Upper lobe of left lung (tissue), 6 donors: ENCODE results near the gene SRPK1. TPM values are rescaled to one million over a fixed set of nuclear protein-coding genes. Genes with fewer than 3 reads are reported as not detected.
A peak's percentile ranks its signal among the peaks of the same experiment; 100 is the strongest.

ENCODE experiments used
- ATAC-seq, 2 donors: fragments of 200-7000 bp; cut with Tn5 transposase; one replicate each; pipeline ENCODE4 v1.9.1; 2022; ENCODE audit warnings: mild to moderate bottlenecking in 2 of 2, moderate library complexity in 2 of 2; ENCODE audit not compliant: low FRiP score in 2 of 2
- DNase-seq, 2 donors: peaks; one replicate each; pipeline ENCODE4 v3.0.0-alpha.2; 2019 to 2020
- H3K27ac ChIP-seq, 4 donors: fragments of 200-600 bp; sonication (generic); one replicate each; pipeline ENCODE4 v1.5.1; 2016 to 2019
- H3K27me3 ChIP-seq, 4 donors: fragments of 200-600 bp; sonication (generic); one replicate each; pipeline ENCODE4 v1.5.1; 2017 to 2019
- H3K36me3 ChIP-seq, 4 donors: fragments of 200-600 bp; sonication (generic); one replicate each; pipeline ENCODE4 v1.5.1; 2016 to 2019
- H3K4me1 ChIP-seq, 4 donors: fragments of 200-600 bp; sonication (generic); one replicate each; pipeline ENCODE4 v1.5.1; 2018 to 2019
- H3K4me3 ChIP-seq, 4 donors: fragments of 200-600 bp; sonication (generic); one replicate each; pipeline ENCODE4 v1.5.1; 2017 to 2019; ENCODE audit warnings: mild to moderate bottlenecking in 2 of 4, moderate library complexity in 1 of 4
- H3K9me3 ChIP-seq, 4 donors: fragments of 200-600 bp; sonication (generic); one replicate each; pipeline ENCODE4 v1.5.1; 2018 to 2019
- CTCF ChIP-seq, 6 experiments: fragments of 450-650 bp in 4 of 6; fragments of 200-600 bp in 2 of 6; sonication (generic) in 2 of 6; IDR thresholded peaks; one replicate each; pipeline ENCODE4 v1.5.1; 2016 to 2019; ENCODE audit warnings: antibody characterized with exemption in 6 of 6
- EP300 ChIP-seq, 4 donors: sonication (generic); formaldehyde crosslinking; IDR thresholded peaks; one replicate each; pipeline ENCODE4 v1.5.1; 2017; ENCODE audit warnings: antibody characterized with exemption in 4 of 4, control low read depth in 2 of 4
- POLR2A ChIP-seq, 4 donors: fragments of 450-650 bp; IDR thresholded peaks; one replicate each; pipeline ENCODE4 v1.5.1; 2016 to 2017; ENCODE audit warnings: antibody characterized with exemption in 4 of 4, mild to moderate bottlenecking in 2 of 4
- POLR2AphosphoS5 ChIP-seq, 2 donors: sonication (generic); formaldehyde crosslinking; IDR thresholded peaks; one replicate each; pipeline ENCODE4 v1.5.1; 2017; ENCODE audit warnings: antibody characterized with exemption in 2 of 2
- WGBS, 2 donors: methylation state at CpG; one replicate each; pipeline ENCODE4 v1.1.5; 2017 to 2018; 5-methylcytosine and 5-hydroxymethylcytosine counted together
- total RNA-seq, 6 donors: library from RNA; depleted of rRNA in 4 of 6; stranded (reverse); fragments of >200 nt in 4 of 6; gene quantifications; one replicate each; pipeline versions ENCODE4 v1.1.0 to v1.2.1, GENCODE V29; 2016 to 2021
- donor health status: DM: no; HTN: no; CAD: no; lungs with moderate emphysema.
- donor health status: DM: no; HTN: yes; CAD: no; lungs with severe emphysema.

The SRPK1 gene
- total RNA-seq: 10 to 100 TPM; 24.5 to 68.5 (median 42.7) TPM

- peak; percentile 93 to 97 for DNase-seq
- Histone ChIP-seq H3K36me3 (peaks cover 0 to 4% (median 0%) of the 10 kb centered on the region in 4 donors), H3K4me1 (peaks cover 16 to 33% (median 24%) of the 10 kb centered on the region in 4 donors), H3K9me3 (no peaks in the 10 kb centered on the region), H3K27me3 (no peaks in the 10 kb centered on the region), H3K27ac (peak within 1 kb of the TSS; percentile 79 to 95 (median 88)), H3K4me3 (peak within 1 kb of the TSS; percentile 56 to 99 (median 78))
- TF ChIP-seq POLR2AphosphoS5 (IDR thresholded peaks at IDR 0.05) (peak; percentile 31 to 82), CTCF (IDR thresholded peaks at IDR 0.05) (peak in 1 of 6 experiments; percentile 19), EP300 (IDR thresholded peaks at IDR 0.05) (no peak), POLR2A (IDR thresholded peaks at IDR 0.05) (peak in 3 of 4 donors; percentile 64 to 80 (median 73))
- 0 to 1% methylated on average over 22 to 33 of the region's 69 CpGs for WGBS, 2 donors
- peak; percentile 91 to 97 for ATAC-seq
Observed at GRCh38 chr6:35920793-35921732, at the start of gene SRPK1. Gene SRPK1 (minus strand): TSS chr6:35921098. CDS start chr6:35921056, 42 bp downstream.

- no peak for ATAC-seq
- H3K36me3 ChIP-seq: no peaks in the 10 kb centered on the region
- no peaks in the 10 kb centered on the region for H3K4me1 ChIP-seq
- no peak for TF ChIP-seq POLR2AphosphoS5 (IDR thresholded peaks at IDR 0.05)
- TF ChIP-seq POLR2A (IDR thresholded peaks at IDR 0.05): no peak
- TF ChIP-seq EP300 (IDR thresholded peaks at IDR 0.05): no peak
- no peak for TF ChIP-seq CTCF (IDR thresholded peaks at IDR 0.05)
- WGBS, 2 donors: 77 to 84% methylated on average over 4 of the region's 4 CpGs
- H3K4me3 ChIP-seq: no peak overlapping the region
- no peak for DNase-seq
- H3K27me3 ChIP-seq: no peaks in the 10 kb centered on the region
- no peak overlapping the region for H3K27ac ChIP-seq
- no peaks in the 10 kb centered on the region for H3K9me3 ChIP-seq
Observed at GRCh38 chr6:35970181-35970580, 49.3 kb upstream of the SRPK1 start.

GRCh38 chr6:35969646-35970045 is 48.7 kb upstream of the SRPK1 start:
- Histone ChIP-seq H3K36me3 (no peaks in the 10 kb centered on the region), H3K4me3 (no peak overlapping the region), H3K4me1 (no peaks in the 10 kb centered on the region), H3K27me3 (no peaks in the 10 kb centered on the region), H3K27ac (no peak overlapping the region), H3K9me3 (no peaks in the 10 kb centered on the region)
- DNase-seq (no peak), ATAC-seq (no peak)
- TF ChIP-seq POLR2A (IDR thresholded peaks at IDR 0.05): no peak
- no peak for TF ChIP-seq POLR2AphosphoS5 (IDR thresholded peaks at IDR 0.05)
- no peak for TF ChIP-seq EP300 (IDR thresholded peaks at IDR 0.05)
- no peak for TF ChIP-seq CTCF (IDR thresholded peaks at IDR 0.05)

GRCh38 chr6:35968821-35969220 is 47.9 kb upstream of the SRPK1 start:
- Histone ChIP-seq H3K4me3 (no peak overlapping the region), H3K9me3 (no peaks in the 10 kb centered on the region), H3K4me1 (no peaks in the 10 kb centered on the region), H3K27ac (no peak overlapping the region), H3K27me3 (no peaks in the 10 kb centered on the region), H3K36me3 (no peaks in the 10 kb centered on the region)
- WGBS, 2 donors: 82 to 92% methylated on average over 4 of the region's 4 CpGs
- ATAC-seq (no peak), DNase-seq (no peak)
- TF ChIP-seq EP300 (IDR thresholded peaks at IDR 0.05): no peak

- H3K4me3 ChIP-seq: no peak overlapping the region
- no peak for TF ChIP-seq POLR2A (IDR thresholded peaks at IDR 0.05)
- no peak for TF ChIP-seq EP300 (IDR thresholded peaks at IDR 0.05)
- no peak for TF ChIP-seq CTCF (IDR thresholded peaks at IDR 0.05)
- TF ChIP-seq POLR2AphosphoS5 (IDR thresholded peaks at IDR 0.05): no peak
- DNase-seq (no peak), ATAC-seq (no peak)
- H3K36me3 ChIP-seq: no peaks in the 10 kb centered on the region
- H3K27ac ChIP-seq: no peak overlapping the region
- no peaks in the 10 kb centered on the region for H3K27me3 ChIP-seq
- WGBS, 2 donors: 80 to 81% methylated on average over 4 of the region's 4 CpGs
- no peaks in the 10 kb centered on the region for H3K9me3 ChIP-seq
- H3K4me1 ChIP-seq: no peaks in the 10 kb centered on the region
Observed at GRCh38 chr6:35967076-35967774, 46.3 kb upstream of the SRPK1 start.
